ENCODE measurements around the gene ARMC2.
"Not testable (repeated sequence)": the region's sequence is repeated elsewhere in the genome, so short reads cannot be mapped to it uniquely, and the experiment has no call there.

The ARMC2 gene

DNA sequence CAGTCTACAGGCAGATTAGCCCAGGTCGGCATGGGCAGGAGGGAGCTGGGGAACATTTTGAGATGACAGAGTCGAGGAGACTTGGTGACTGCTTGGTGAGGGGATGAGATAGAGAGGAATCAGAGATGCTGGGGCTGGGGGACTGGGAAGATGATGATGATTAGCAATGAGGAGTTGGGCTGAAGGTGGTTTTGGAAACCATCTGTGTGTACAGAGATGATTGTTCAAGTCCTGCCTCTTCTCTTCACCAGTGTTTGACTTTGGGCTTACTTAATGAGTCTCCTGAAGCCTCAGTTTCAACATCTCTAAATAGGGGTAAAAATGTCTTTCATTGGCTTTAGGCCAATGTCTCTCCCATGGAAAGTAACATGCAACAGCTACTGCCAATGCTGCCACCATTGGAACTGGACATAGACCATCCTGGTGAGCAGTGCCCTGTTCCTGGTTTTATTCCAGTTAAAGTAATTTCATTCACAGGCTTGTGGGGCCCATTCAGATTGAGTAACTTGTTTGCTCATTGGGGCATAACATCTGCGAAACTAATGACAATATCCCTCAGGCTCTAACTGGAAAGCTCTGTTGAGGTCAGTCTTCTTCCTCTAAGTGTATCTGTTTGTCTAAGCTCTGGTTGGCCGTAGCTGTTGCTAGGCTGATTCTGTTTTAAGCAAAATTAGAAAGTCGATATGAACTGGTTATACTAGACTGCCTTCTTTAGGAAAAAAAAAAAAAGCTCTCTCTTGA is 99.1 kb downstream of the ARMC2 start:
- in situ Hi-C loops (cut with MboI; ENCODE audit: low sequenced_read_pairs) = no loop called here

DNA sequence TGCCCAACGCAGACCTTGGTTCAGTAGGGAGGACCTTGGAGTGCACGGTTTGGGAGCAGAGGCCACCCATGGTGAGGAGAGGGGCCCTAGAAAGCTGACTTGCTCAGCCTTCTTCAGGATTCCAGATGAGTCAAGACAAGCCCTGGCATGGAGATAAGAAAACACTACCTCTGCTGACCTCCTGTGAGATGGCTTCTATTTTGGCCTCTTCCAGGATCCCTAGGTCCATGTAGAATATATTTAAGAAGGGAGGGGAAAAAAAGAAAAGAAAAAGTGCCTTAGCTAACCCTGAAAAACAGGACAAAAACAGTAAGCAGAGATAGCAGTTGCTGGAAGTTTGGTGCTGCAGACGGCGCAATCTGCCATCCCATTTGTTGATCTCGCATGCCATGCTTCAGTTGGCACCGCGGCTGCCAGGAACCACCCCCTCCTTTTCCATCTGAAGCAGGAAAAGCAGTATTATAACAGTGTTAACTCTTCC is 100.0 kb downstream of the ARMC2 start:
- in situ Hi-C loops (cut with MboI; ENCODE audit: low sequenced_read_pairs) = no loop called here

DNA sequence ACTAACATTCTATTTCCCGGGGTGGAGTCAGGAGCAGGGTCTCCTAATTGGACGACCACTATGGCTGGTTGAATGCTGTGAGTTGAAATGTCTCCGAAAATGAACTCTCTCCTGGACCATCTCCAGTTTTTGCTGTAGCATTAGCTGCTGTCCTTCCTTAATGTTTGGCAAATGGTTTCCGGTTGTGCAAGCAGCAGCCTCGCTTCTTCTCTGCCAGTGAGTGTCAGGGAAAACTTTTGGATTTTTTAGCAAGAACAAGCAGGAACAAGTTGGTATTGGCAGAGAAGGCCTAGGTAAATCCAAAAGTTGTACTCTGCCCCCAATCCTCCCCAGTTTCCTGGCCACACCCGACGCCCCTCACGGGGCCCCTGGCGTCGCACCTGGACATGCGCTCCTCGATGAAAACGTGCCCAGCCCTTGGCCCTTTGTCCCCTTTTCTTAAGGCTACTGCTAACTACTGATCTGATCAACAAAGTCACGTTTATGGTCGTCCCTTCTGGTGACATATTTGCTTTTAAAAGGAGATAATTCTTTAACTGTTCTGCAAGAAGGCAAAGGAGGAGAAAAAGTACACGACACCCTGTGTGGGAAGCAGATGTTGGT is 103.2 kb downstream of the ARMC2 start:
- in situ Hi-C loops (cut with MboI; ENCODE audit: low sequenced_read_pairs) = no loop called here

DNA sequence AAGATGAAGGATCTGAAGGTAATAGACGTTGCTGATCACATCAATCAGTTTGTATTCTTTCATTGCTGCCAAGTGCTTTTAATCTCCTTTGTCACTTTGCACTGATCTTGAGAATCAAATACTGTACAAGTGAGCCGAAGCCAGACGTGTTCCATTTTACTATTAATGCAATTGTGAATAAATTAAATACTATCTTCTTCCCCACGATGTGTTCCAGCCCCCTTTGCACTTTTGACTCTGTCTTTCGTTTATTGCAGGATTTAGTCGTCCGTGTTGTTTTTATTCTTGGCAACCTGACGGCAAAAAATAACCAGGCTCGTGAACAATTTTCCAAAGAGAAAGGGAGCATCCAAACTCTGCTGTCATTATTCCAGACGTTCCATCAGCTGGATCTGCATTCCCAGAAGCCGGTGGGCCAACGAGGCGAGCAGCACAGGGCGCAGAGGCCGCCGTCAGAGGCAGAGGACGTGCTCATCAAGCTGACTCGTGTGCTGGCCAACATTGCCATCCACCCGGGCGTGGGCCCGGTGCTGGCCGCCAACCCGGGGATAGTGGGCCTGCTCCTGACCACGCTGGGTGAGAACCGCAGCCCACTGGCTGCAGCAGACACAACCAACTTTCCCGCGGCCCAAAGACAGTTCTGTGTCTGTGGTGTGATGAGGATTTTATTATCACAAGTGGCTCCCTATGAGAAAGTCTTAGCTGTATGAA is 104.7 kb downstream of the ARMC2 start:
- in situ Hi-C loops (cut with MboI; ENCODE audit: low sequenced_read_pairs) = no loop called here

DNA sequence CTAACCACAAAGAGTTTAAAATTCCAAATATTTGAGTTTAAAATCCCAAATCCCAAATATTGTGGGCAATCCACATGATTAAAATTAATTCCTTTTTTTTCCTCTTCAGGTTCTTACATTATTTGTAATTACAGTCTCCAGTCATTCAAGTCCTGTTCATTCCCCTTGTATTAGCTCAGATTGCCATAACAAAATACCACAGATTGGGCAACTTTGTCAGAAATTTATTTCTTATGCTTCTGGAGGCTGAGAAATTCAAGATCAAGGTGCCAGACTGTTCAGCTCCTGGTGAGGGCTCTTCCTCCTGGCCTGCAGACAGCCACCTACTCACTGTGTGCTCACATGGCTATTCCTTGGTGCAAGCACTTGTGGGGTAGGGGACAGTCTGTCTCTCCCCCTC is 105.5 kb downstream of the ARMC2 start:
- in situ Hi-C loops (cut with MboI; ENCODE audit: low sequenced_read_pairs) = no loop called here

DNA sequence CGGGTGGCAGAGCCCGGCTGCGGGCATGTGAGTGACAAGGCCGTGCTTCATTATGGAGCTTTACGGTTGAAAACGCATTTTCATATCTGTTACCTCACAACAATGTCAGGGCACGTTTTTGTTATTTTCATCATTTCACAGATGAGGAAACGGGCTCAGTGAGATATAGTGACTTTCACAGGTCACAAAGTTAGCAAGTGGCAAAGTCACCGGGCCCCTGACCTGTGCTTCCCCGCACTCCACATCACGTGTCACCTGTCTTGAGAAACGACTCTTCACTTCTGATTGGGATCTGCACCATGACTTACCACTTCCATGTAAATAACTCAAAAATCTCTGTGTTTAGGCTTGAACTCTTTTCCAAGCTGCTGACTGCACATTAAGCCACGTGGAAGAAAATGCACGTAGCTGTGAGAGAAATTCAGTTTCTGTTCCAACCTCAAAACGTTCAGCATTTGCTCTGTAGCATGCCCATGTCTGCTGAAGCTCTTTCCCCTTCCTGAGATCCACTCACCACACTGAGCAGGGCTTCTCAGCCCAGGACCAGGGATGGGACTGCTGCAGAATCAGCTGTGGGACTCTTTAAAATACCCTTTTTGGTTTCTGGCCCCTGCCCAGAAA is 107.2 kb downstream of the ARMC2 start:
- in situ Hi-C loops (cut with MboI; ENCODE audit: low sequenced_read_pairs) = no loop called here

DNA sequence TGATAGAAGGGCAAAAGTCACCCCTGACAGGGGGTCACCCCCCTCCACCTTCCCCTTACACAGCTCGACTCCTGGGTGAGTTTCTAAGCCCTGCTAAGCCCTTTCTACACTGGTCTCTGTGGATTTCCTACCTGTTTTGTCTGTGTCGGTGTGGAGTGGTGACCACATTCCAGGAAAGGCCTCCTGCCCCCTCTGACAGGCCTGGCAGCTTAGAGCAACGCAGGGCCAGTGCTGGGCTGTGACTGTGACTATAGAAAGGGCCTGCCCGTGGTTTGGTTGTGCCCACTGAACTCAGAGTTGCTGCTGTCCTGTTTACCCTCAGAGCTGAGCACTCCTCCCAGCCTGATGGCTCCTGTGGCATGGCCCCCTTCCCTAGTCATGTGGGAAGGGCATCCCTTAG is 109.0 kb downstream of the ARMC2 start:
- in situ Hi-C loops (cut with MboI; ENCODE audit: low sequenced_read_pairs) = no loop called here

DNA sequence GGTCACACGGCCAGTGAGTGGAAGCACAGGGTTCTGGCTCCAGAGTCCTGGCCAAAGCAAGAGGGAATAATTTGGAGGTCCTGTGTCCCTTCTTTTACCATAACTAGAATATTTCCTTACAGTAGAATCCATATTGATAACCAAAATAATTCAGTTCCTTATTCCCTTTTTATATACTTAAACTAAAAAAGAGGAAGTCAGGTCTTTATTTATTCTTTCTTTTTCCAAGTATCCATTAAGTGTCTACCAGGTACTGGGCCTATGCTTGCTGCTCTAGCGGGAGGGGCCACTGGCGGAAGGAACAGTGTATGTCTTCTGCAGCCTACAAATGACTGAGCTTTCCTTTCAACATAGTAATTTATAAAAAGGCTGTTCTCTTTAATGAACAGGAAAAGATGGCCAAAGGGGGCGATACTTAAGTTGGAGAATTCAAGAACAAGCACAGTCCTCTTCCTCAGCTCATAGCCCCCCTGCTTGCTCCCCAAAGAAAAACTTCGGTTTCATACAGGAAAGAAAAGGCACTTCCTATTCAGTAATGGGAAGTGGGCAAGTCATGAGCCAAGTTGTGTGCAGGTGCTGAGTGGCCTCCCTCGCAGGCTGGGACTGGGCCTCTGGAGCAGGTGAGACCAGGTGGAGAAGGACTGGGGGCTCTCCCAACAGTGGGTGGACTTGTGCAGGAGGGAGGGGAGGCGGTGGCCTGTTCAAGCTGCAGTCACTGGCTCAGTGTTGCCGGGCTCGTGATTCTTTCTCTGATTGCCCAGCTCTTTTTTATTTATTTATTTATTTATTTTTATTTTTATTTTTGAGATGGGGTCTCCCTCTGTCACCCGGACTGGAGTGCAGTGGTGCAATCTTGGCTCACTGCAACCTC is 110.9 kb downstream of the ARMC2 start:
- in situ Hi-C loops (cut with MboI; ENCODE audit: low sequenced_read_pairs) = no loop called here

DNA sequence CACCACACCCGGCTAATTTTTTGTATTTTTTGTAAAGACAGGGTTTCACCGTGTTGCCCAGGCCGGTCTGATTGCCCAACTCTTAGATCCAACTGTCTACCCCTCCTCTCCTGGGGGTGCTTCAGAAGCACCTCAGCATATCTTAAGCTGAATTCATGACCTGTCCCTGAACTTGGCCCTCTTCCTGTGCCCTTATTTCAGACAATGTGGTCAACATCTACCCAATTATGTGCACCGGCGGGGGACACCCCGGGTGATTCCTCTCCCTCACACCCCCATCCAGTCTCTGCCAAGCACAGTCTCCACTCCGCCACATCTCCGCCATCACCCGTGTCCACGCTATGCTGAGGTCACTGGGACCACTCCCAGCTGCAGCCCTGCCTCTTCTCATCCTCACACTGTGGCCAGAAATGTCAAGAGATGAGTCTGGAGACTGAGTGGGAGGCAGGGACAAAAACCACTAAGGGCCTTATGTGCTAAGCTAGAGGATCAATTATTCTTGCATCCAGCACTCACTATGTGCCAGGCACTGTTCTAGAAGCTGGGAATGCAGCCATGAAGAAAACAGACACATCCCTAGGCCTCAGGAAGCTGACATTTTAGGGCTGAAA is 111.9 kb downstream of the ARMC2 start:
- in situ Hi-C loops (cut with MboI; ENCODE audit: low sequenced_read_pairs) = no loop called here

DNA sequence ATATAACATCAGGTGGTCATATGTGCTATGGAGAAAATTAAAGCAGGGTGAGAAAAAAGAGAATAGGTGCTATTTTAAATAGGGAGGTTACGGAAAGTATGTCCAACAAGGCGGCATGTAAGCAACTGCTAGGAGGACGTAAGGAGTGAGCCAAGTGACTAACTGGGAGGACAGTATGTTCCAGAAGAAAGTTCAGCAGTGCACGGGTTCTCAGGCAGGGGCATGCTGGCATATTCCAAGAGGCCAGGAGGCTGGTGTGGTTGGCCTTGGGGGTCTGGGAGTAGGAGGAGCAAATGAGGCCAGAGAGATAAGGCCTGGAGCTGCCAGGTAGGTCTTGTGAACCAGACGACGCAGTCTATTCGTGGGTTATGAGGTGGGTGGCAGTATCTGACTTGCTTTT is 112.4 kb downstream of the ARMC2 start:
- in situ Hi-C loops (cut with MboI; ENCODE audit: low sequenced_read_pairs) = no loop called here

DNA sequence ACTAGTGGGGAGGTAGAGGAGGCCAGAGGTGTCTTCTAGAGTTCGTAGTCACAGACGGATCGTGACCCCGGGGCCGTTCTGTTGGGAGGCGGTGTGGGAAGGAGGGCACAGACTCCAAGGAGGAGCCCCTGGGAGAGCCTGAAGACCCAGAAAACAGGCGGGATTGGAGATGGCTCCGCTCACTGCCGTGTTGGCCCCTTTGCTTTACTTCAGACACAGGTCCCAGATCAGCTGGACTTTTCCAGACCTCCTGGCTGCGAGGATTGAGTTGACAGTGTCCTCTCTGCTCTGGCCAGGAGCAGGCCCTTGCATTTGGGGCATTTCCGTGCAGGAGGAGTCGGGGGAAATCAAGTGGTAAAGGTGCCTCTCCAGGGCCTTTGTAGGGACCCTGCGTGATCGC is 112.9 kb downstream of the ARMC2 start:
- in situ Hi-C loops (cut with MboI; ENCODE audit: low sequenced_read_pairs) = no loop called here

DNA sequence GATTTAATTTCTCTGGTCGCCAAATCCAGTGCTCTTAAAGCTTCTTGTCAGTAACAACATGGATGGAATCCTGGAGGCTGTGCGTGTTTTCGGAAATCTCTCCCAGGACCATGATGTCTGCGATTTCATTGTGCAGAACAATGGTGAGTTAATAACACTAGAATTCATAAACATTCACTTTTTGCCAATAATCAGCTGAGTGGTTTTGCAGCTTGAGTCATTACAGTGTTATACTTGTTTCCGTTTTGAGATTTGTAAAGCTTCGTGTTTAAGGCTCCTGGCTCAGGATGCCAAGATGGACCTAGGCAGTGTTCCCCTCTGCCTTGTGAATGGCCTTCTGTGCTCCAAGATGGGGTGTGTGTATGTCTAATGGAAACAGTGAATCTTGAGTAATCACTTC is 113.8 kb downstream of the ARMC2 start:
- in situ Hi-C loops (cut with MboI; ENCODE audit: low sequenced_read_pairs) = no loop called here

DNA sequence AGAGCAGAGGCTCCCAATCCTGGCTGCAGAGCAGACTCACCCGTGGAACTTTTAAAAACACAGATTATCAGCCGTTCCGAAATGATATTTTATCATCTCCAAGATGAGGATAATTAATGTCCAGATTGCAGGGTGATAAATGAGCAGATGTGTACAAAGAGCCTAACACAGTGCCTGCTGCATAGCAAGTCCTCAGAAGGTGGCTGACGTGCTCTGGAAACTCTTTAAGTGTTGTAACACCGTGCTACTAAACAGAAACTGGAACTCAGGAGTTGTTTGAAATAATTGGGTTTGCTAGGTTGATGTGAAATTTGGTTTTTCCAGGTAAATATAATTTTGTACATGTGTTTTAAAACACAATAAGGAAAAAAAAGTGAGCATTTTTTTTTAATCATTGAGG is 118.0 kb downstream of the ARMC2 start:
- in situ Hi-C loops (cut with MboI; ENCODE audit: low sequenced_read_pairs) = no loop called here

DNA sequence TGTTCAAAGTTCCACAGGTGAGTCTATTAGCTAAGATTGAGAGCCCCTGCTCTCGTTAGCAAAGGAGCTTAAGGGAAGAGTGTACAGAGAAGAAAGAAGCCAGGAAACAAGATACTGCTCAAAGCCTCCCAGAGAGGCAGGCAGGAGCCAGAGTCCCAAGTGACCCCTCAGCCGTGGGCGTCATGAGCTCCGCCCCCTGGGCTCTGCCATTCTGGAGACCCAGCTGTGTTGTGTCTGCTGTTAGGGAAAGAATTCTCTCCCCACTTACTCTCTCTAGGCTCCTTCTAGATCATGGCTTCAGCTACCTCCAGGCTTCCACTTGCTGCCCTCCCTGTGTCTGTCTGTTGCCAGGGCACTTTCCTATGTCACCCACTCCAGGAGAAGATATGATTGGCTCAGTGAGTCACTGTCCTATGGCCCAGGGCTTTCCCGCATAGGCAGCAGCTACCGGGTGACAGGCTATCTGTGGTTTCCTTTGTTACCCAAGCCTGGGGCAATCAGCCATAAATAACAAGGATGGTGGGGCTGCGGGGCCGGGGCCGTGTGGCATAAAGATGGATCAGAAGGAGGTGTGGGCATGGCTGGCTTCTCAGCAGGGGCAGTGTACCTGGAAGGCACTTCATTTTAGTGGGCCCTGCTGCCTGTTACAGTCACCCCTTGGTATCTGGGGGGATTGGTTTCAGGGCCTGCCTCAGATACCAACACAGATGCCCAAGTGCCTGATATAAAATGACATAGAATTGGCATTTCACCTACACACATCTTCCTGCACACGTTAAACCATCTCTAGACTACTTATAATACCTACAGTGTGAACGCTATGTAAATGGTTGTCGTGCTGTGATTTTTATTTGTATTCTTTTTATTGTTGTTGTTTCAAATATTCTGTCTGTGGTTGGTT is 118.9 kb downstream of the ARMC2 start:
- in situ Hi-C loops (cut with MboI; ENCODE audit: low sequenced_read_pairs) = no loop called here

DNA sequence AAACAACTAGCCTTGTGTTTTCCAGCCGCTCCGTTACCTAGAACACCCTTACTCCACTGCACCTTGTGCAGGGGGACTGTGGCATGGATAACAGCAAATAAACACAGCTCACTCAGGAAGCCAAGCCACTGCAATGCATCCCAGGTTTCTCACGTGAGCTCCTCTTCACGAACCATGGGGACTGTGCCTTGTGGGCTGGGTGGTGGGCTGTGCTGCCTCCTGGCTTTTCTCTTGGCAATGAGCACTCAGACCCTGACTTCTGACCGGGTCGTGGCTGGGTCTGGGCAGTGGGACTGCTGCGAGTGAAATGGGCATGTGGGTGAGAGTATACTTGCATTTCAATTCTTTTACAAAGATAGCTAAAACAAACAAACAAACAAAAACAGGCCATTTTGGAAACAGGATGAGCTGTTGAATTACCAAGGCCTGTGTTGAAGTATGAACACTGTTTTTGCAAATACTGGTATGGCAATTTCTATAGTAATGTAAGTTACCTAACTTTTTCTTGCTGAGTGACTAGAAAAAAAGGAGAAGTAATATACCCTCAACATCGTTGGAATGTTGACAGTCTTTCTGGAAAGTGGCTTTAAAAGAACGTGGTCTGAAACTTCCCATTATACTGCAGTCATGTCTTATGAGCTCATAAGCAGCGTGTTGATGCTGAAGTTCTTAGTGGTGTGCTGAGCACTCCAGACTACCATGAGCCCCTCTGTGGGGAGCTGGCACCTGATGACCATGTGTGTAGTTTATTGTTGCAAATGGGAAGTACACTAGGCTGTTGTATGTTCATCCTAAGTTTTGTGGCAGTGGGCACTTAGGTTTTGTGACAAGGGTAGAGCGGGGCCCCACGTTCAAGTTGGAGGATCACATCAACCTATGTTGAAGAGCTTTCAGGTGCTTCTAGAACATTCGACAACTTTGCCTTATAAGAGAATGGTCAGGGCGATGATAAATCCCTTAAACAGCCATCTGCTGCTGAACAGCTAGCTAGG is 120.4 kb downstream of the ARMC2 start:
- in situ Hi-C loops (cut with MboI; ENCODE audit: low sequenced_read_pairs) = no loop called here

DNA sequence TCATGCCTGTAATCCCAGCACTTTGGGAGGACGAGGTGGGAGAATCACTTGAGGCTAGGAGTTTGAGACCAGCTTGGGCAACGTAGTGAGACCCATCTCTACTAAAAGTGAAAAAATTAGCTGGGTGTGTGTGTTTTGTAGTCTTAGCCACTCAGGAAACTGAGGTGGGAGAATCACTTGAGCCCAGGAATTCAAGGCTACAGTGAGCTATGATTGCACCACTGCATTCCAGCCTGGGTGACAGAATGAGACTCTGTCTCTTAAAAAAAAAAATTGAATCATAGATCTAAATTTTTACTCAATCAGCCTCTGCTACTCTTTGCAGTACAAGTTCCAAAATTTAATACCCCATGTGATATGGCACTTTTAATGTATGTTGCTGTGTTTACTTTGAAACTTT is 121.6 kb downstream of the ARMC2 start:
- in situ Hi-C loops (cut with MboI; ENCODE audit: low sequenced_read_pairs) = no loop called here

DNA sequence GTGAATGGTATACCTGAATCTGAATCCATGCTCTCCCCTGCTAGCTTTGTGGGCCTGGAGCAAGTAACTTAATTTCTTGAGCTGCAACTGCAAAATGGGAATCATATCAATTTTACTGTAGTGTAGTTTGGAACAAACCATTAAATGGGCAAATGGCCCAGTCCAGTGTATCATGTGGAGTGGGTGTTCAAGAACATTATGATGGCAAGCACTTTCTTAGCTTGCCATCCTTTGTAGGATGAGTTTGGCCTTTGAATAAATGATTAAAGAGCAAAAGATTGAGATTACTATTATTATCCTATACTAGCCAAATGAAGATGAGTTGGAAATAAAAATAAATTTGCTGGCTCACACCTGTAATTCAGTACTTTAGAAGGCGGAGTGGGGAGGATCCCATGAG is 126.0 kb downstream of the ARMC2 start:
- in situ Hi-C loops (cut with MboI; ENCODE audit: low sequenced_read_pairs) = no loop called here

DNA sequence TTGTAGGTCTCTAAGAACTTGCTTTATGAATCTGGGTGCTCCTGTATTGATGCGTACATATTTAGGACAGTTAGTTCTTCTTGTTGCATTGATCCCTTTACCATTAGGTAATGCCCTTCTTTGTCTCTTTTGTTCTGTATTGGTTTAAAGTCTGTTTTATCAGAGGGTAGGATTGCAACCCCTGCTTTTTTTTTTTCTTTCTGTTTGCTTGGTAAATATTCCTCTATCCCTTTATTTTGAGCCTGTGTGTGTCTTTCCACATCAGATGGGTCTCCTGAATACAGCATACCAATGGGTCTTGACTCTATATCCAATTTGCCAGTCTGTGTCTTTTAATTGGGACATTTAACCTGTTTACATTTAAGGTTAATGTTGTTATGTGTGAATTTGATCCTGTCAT is 130.4 kb downstream of the ARMC2 start:
- in situ Hi-C loops (cut with MboI; ENCODE audit: low sequenced_read_pairs) = not testable (repeated sequence)
